Spinal cord (tissue), 10 donors: ENCODE data around the gene CFAP119. TPM values are rescaled to one million over a fixed set of nuclear protein-coding genes. Genes with fewer than 3 reads are reported as not detected.

ENCODE experiments used
- DNase-seq, 6 donors: peaks; one replicate each; pipeline versions ENCODE4 v3.0.0 to v3.0.0-alpha.2; 2013 to 2015; ENCODE audit warnings: low spot score in 6 of 6, low read depth in 4 of 6
- H3K27ac ChIP-seq: one replicate; pipeline ENCODE4 v1.5.1; 2013; ENCODE audit warnings: low read depth, low read length, control low read depth
- H3K27me3 ChIP-seq: one replicate; pipeline ENCODE4 v1.6.1; 2013; ENCODE audit warnings: low read length; ENCODE audit not compliant: control insufficient read depth, insufficient read depth
- H3K36me3 ChIP-seq: one replicate; pipeline ENCODE4 v1.6.1; 2013; ENCODE audit warnings: low read length; ENCODE audit not compliant: control insufficient read depth, insufficient read depth
- H3K4me1 ChIP-seq: one replicate; pipeline ENCODE4 v1.6.1; 2013; ENCODE audit warnings: low read length; ENCODE audit not compliant: control insufficient read depth, insufficient read depth
- H3K4me3 ChIP-seq: one replicate; pipeline ENCODE4 v1.5.1; 2013; ENCODE audit warnings: low read depth, low read length, control low read depth
- H3K9me3 ChIP-seq: one replicate; pipeline ENCODE4 v1.6.1; 2013; ENCODE audit warnings: low read length; ENCODE audit not compliant: control insufficient read depth, insufficient read depth
- WGBS: methylation state at CpG from one replicate; pipeline ENCODE4 v1.1.5; 2013; ENCODE audit warnings: missing lambda C conversion rate; ENCODE audit not compliant: insufficient coverage; 5-methylcytosine and 5-hydroxymethylcytosine counted together
- polyA plus RNA-seq, 2 donors: library from polyadenylated mRNA; unstranded; fragments of 120-200 nt; gene quantifications; one replicate each; pipeline ENCODE4 v1.2.1, GENCODE V29; 2013; ENCODE audit not compliant: insufficient read length in 2 of 2
- total RNA-seq, 2 donors: library from RNA; depleted of rRNA in 1 of 2; stranded (reverse); fragments of 120-200 nt in 1 of 2; fragments of >200 nt in 1 of 2; gene quantifications; one replicate each; pipeline versions ENCODE4 v1.2.3 to v1.2.4, GENCODE V29; 2013 to 2014
- donor health status: healthy.

CFAP119 gene
- total and polyA plus RNA-seq, 4 donors = 3.3 to 19.1 (median 13.6) TPM

- Histone ChIP-seq H3K4me1 (peaks cover 12% of the 10 kb centered on the region), H3K36me3 (peaks cover 29% of the 10 kb centered on the region), H3K27me3 (no peaks in the 10 kb centered on the region), H3K9me3 (no peaks in the 10 kb centered on the region), H3K27ac (no peak overlapping the region), H3K4me3 (no peak overlapping the region)
- no CpG with 5 or more reads among the region's 2 CpGs for WGBS
- DNase-seq = no peak
Observed at GRCh38 chr16:30745082-30745481, 16.8 kb downstream of the CFAP119 start.

- H3K4me1 ChIP-seq = peaks cover 8% of the 10 kb centered on the region
- H3K9me3 ChIP-seq = no peaks in the 10 kb centered on the region
- no peak for DNase-seq
- WGBS = 100% methylated on average over 1 of the region's 2 CpGs
- no peak overlapping the region for H3K27ac ChIP-seq
- no peak overlapping the region for H3K4me3 ChIP-seq
- no peaks in the 10 kb centered on the region for H3K27me3 ChIP-seq
- peaks cover 35% of the 10 kb centered on the region for H3K36me3 ChIP-seq
Observed at GRCh38 chr16:30744183-30744582, 17.7 kb downstream of the CFAP119 start.

GRCh38 chr16:30743716-30744115 lies 18.1 kb downstream of the CFAP119 start:
- peaks cover 40% of the 10 kb centered on the region for H3K36me3 ChIP-seq
- WGBS = 94% methylated on average over 8 of the region's 11 CpGs
- H3K27me3 ChIP-seq = no peaks in the 10 kb centered on the region
- H3K9me3 ChIP-seq = no peaks in the 10 kb centered on the region
- peaks cover 5% of the 10 kb centered on the region for H3K4me1 ChIP-seq
- DNase-seq = no peak
- H3K27ac ChIP-seq = no peak overlapping the region
- no peak overlapping the region for H3K4me3 ChIP-seq

- H3K36me3 ChIP-seq = peaks cover 62% of the 10 kb centered on the region
- no peaks in the 10 kb centered on the region for H3K27me3 ChIP-seq
- 100% methylated on average over 5 of the region's 6 CpGs for WGBS
- no peak overlapping the region for H3K27ac ChIP-seq
- no peak for DNase-seq
- H3K4me1 ChIP-seq = no peaks in the 10 kb centered on the region
- H3K4me3 ChIP-seq = no peak overlapping the region
- no peaks in the 10 kb centered on the region for H3K9me3 ChIP-seq
Observed at GRCh38 chr16:30741461-30741914, 20.4 kb downstream of the CFAP119 start.

GRCh38 chr16:30740364-30741251 lies 21.3 kb downstream of the CFAP119 start:
- peaks cover 70% of the 10 kb centered on the region for H3K36me3 ChIP-seq

GRCh38 chr16:30738984-30739951 lies 22.6 kb downstream of the CFAP119 start:
- Histone ChIP-seq H3K4me1 (no peaks in the 10 kb centered on the region), H3K36me3 (peaks cover 81% of the 10 kb centered on the region), H3K4me3 (no peak overlapping the region), H3K9me3 (no peaks in the 10 kb centered on the region), H3K27ac (no peak overlapping the region), H3K27me3 (no peaks in the 10 kb centered on the region)
- DNase-seq = no peak
- 90% methylated on average over 22 of the region's 37 CpGs for WGBS

More at GRCh38 chr16:30740364-30741251, 21.3 kb downstream of the CFAP119 start:
- Histone ChIP-seq H3K4me1 (no peaks in the 10 kb centered on the region), H3K27ac (no peak overlapping the region), H3K9me3 (no peaks in the 10 kb centered on the region), H3K27me3 (no peaks in the 10 kb centered on the region), H3K4me3 (no peak overlapping the region)
- DNase-seq = peak in 1 of 6 donors; percentile 37
- 60% methylated on average over 6 of the region's 8 CpGs for WGBS

- WGBS = 96% methylated on average over 16 of the region's 25 CpGs
- no peak overlapping the region for H3K4me3 ChIP-seq
- no peaks in the 10 kb centered on the region for H3K27me3 ChIP-seq
- no peak for DNase-seq
- no peak overlapping the region for H3K27ac ChIP-seq
- peaks cover 87% of the 10 kb centered on the region for H3K36me3 ChIP-seq
- no peaks in the 10 kb centered on the region for H3K4me1 ChIP-seq
- no peaks in the 10 kb centered on the region for H3K9me3 ChIP-seq
Observed at GRCh38 chr16:30737794-30738648, 23.8 kb downstream of the CFAP119 start.

- DNase-seq = no peak
- no peaks in the 10 kb centered on the region for H3K4me1 ChIP-seq
- no peak overlapping the region for H3K4me3 ChIP-seq
- H3K36me3 ChIP-seq = peaks cover 90% of the 10 kb centered on the region
- no peaks in the 10 kb centered on the region for H3K9me3 ChIP-seq
- no peak overlapping the region for H3K27ac ChIP-seq
- H3K27me3 ChIP-seq = no peaks in the 10 kb centered on the region
- 97% methylated on average over 16 of the region's 17 CpGs for WGBS
Observed at GRCh38 chr16:30736995-30737793, 24.7 kb downstream of the CFAP119 start.
